HG02571 (cell line): ENCODE data around the gene TRPC3.

Experiments used
- ATAC-seq: cut with Tn5 transposase; IDR thresholded peaks from one replicate; pipeline ENCODE4 v1.9.1; 2021; ENCODE audit warnings: mild to moderate bottlenecking, moderate library complexity; ENCODE audit not compliant: unreplicated experiment

Gene TRPC3

GRCh38 chr4:121876070-121876469 is 75.8 kb downstream of the TRPC3 start:
- ATAC-seq, result no peak

- ATAC-seq, result no peak
Observed at GRCh38 chr4:121875652-121876051, 76.2 kb downstream of the TRPC3 start.

- ATAC-seq, result no peak
Observed at GRCh38 chr4:121873604-121874003, 78.3 kb downstream of the TRPC3 start.

GRCh38 chr4:121869841-121870822 is 81.7 kb downstream of the TRPC3 start, which contains the start of gene BBS7:
TSS of gene BBS7 (minus strand) at chr4:121870474. CDS start at chr4:121870313, 161 bp downstream.
- ATAC-seq, result peak; percentile 100

GRCh38 chr4:121863799-121864198 is 88.1 kb downstream of the TRPC3 start:
- ATAC-seq, result no peak

GRCh38 chr4:121861426-121861825 is 90.4 kb downstream of the TRPC3 start:
- no peak for ATAC-seq

- ATAC-seq, result no peak
Observed at GRCh38 chr4:121860121-121860520, 91.7 kb downstream of the TRPC3 start.

GRCh38 chr4:121851354-121851753 is 100.5 kb downstream of the TRPC3 start:
- no peak for ATAC-seq

GRCh38 chr4:121846662-121847061 is 105.2 kb downstream of the TRPC3 start:
- no peak for ATAC-seq

GRCh38 chr4:121842862-121843261 is 109.0 kb downstream of the TRPC3 start:
- ATAC-seq, result no peak

- ATAC-seq, result no peak
Observed at GRCh38 chr4:121838136-121838535, 113.7 kb downstream of the TRPC3 start.

- ATAC-seq, result no peak
Observed at GRCh38 chr4:121829511-121829910, 122.3 kb downstream of the TRPC3 start.
